Measurements from ENCODE around the gene GFPT2.

Gene GFPT2

GRCh38 chr5:180378438-180379344, 25.6 kb upstream of the GFPT2 start:
- no peak for DNase-seq

- no peak for DNase-seq
These were observed 24.5 kb upstream of the GFPT2 start for GRCh38 chr5:180377556-180378197.

- DNase-seq = no peak
These were observed 23.4 kb upstream of the GFPT2 start for GRCh38 chr5:180376511-180376910.

- no peak for DNase-seq
These were observed 22.8 kb upstream of the GFPT2 start for GRCh38 chr5:180375955-180376354.

GRCh38 chr5:180375291-180375690, 22.2 kb upstream of the GFPT2 start:
- no peak for DNase-seq

GRCh38 chr5:180373870-180374269, 20.7 kb upstream of the GFPT2 start:
- no peak for DNase-seq

- DNase-seq = no peak
These were observed 20.3 kb upstream of the GFPT2 start for GRCh38 chr5:180373454-180373853.

GRCh38 chr5:180371949-180372348, 18.8 kb upstream of the GFPT2 start:
- no peak for DNase-seq

- no peak for DNase-seq
These were observed 17.9 kb upstream of the GFPT2 start for GRCh38 chr5:180370861-180371641.

GRCh38 chr5:180367991-180368390, 14.9 kb upstream of the GFPT2 start:
- DNase-seq = no peak

GRCh38 chr5:180367300-180367699, 14.2 kb upstream of the GFPT2 start:
- no peak for DNase-seq

GRCh38 chr5:180366326-180366725, 13.2 kb upstream of the GFPT2 start:
- DNase-seq = no peak

- DNase-seq = no peak
These were observed 12.7 kb upstream of the GFPT2 start for GRCh38 chr5:180365829-180366228.

GRCh38 chr5:180364306-180364856, 11.2 kb upstream of the GFPT2 start:
- DNase-seq = no peak

- no peak for DNase-seq
These were observed 7.2 kb upstream of the GFPT2 start for GRCh38 chr5:180360078-180360957.

- DNase-seq = no peak
These were observed 5.6 kb upstream of the GFPT2 start for GRCh38 chr5:180358694-180359093.

- no peak for DNase-seq
These were observed 5.0 kb upstream of the GFPT2 start for GRCh38 chr5:180358179-180358578.

- DNase-seq = no peak
These were observed 1.8 kb upstream of the GFPT2 start for GRCh38 chr5:180354966-180355365.

GRCh38 chr5:180353980-180354452, 880 bp upstream of the GFPT2 start:
- no peak for DNase-seq

GRCh38 chr5:180352116-180353047, 754 bp downstream of the GFPT2 start:
- no peak for DNase-seq
